Measurements from ENCODE around the gene NREP. TPM values are rescaled to one million over a fixed set of nuclear protein-coding genes. Genes with fewer than 3 reads are reported as not detected.
"Not testable (repeated sequence)": the region's sequence is repeated elsewhere in the genome, so short reads cannot be mapped to it uniquely, and the experiment has no call there.

The NREP gene
- total RNA-seq, 1 donor from 2014 or later, result 28.6 TPM

- ATAC-seq (peak; percentile 11), DNase-seq (ENCODE audit: low spot score) (no peak)
- intact Hi-C loops (cut with DNase I), result no loop called here
Observed at GRCh38 chr5:111743988-111744387, 13.0 kb downstream of the NREP start.

- ATAC-seq, result no peak
- DNase-seq (ENCODE audit: low spot score), result no peak
- intact Hi-C loops (cut with DNase I), result no loop called here
Observed at GRCh38 chr5:111743512-111743911, 13.5 kb downstream of the NREP start.

GRCh38 chr5:111742177-111742994 is 14.6 kb downstream of the NREP start:
- intact Hi-C loops (cut with DNase I), result no loop called here
- no peak for DNase-seq (ENCODE audit: low spot score)
- ATAC-seq, result peak; percentile 86

GRCh38 chr5:111741278-111741677 is 15.7 kb downstream of the NREP start:
- intact Hi-C loops (cut with DNase I), result no loop called here
- ATAC-seq (peak; percentile 31), DNase-seq (ENCODE audit: low spot score) (no peak)

- intact Hi-C loops (cut with DNase I), result no loop called here
- ATAC-seq, result no peak
Observed at GRCh38 chr5:111739416-111739815, 17.6 kb downstream of the NREP start.

GRCh38 chr5:111738118-111738517 is 18.9 kb downstream of the NREP start:
- intact Hi-C loops (cut with DNase I), result no loop called here
- ATAC-seq, result no peak
- DNase-seq (ENCODE audit: low spot score), result no peak

More at GRCh38 chr5:111739416-111739815, 17.6 kb downstream of the NREP start:
- no peak for DNase-seq (ENCODE audit: low spot score)

- intact Hi-C loops (cut with DNase I), result no loop called here
- ATAC-seq (no peak), DNase-seq (ENCODE audit: low spot score) (no peak)
Observed at GRCh38 chr5:111737716-111738115, 19.3 kb downstream of the NREP start.

GRCh38 chr5:111735583-111736270 is 21.3 kb downstream of the NREP start:
- intact Hi-C loops (cut with DNase I), result no loop called here
- DNase-seq (ENCODE audit: low spot score) (no peak), ATAC-seq (no peak)

GRCh38 chr5:111734597-111734996 is 22.4 kb downstream of the NREP start:
- DNase-seq (ENCODE audit: low spot score), result no peak
- intact Hi-C loops (cut with DNase I), result no loop called here
- ATAC-seq, result no peak

- intact Hi-C loops (cut with DNase I), result no loop called here
- DNase-seq (ENCODE audit: low spot score), result no peak
- ATAC-seq, result peak; percentile 70
Observed at GRCh38 chr5:111734013-111734412, 23.0 kb downstream of the NREP start.

- ATAC-seq, result peak; percentile 31
- intact Hi-C loops (cut with DNase I), result no loop called here
- no peak for DNase-seq (ENCODE audit: low spot score)
Observed at GRCh38 chr5:111733571-111733970, 23.4 kb downstream of the NREP start.

GRCh38 chr5:111731638-111732037 is 25.4 kb downstream of the NREP start:
- ATAC-seq, result no peak
- intact Hi-C loops (cut with DNase I), result no loop called here
- no peak for DNase-seq (ENCODE audit: low spot score)

GRCh38 chr5:111730659-111731382 is 26.2 kb downstream of the NREP start:
- intact Hi-C loops (cut with DNase I), result no loop called here

GRCh38 chr5:111728941-111729340 is 28.1 kb downstream of the NREP start:
- intact Hi-C loops (cut with DNase I), result no loop called here
- ATAC-seq (no peak), DNase-seq (ENCODE audit: low spot score) (no peak)

More at GRCh38 chr5:111730659-111731382, 26.2 kb downstream of the NREP start:
- ATAC-seq (no peak), DNase-seq (ENCODE audit: low spot score) (no peak)

- DNase-seq (ENCODE audit: low spot score) (no peak), ATAC-seq (no peak)
- intact Hi-C loops (cut with DNase I), result no loop called here
Observed at GRCh38 chr5:111726986-111727385, 30.0 kb downstream of the NREP start.

GRCh38 chr5:111722140-111722539 is 34.9 kb downstream of the NREP start:
- intact Hi-C loops (cut with DNase I), result no loop called here
- ATAC-seq (no peak), DNase-seq (ENCODE audit: low spot score) (no peak)

- DNase-seq (ENCODE audit: low spot score), result no peak
- no peak for ATAC-seq
- intact Hi-C loops (cut with DNase I), result no loop called here
Observed at GRCh38 chr5:111720333-111720890, 36.6 kb downstream of the NREP start.

GRCh38 chr5:111719773-111720172 is 37.2 kb downstream of the NREP start:
- DNase-seq (ENCODE audit: low spot score), result no peak
- no peak for ATAC-seq
- intact Hi-C loops (cut with DNase I), result no loop called here

GRCh38 chr5:111716789-111717188 is 40.2 kb downstream of the NREP start:
- ATAC-seq; intact Hi-C loops (cut with DNase I); DNase-seq (ENCODE audit: low spot score): not testable (repeated sequence)
